ENCODE measurements around the gene C14orf119.

The C14orf119 gene

DNA sequence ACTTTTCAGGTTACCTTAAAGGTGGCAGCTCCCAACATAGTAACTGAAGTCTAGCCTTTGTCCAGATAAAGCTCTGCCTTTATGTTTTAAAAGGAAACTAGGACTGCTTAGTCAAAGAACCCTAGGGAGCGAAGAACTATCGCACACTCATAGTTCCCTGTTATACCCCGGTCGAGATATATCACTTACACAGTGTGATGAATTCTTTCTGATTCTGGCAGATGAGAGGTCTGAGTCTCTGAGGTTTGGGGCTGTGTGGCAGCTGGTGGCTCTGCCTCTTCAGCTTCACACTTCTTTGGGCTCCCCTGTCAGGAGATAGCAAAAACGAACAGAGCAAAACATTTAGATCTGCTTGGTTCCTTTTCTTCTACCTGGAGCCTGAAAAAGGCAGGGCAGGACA, 17.3 kb upstream of the C14orf119 start:
- no peaks in the 10 kb centered on the region for H3K27me3 ChIP-seq (ENCODE audit: control insufficient read depth in 1 of 2, insufficient read depth in 2 of 2, low read length in 2 of 2)
- no peak overlapping the region for H3K27ac ChIP-seq (ENCODE audit: low read depth, low read length)
- H3K9ac ChIP-seq (ENCODE audit: low read length), result no peak overlapping the region
- peaks cover 85% of the 10 kb centered on the region for H3K36me3 ChIP-seq (ENCODE audit: insufficient read depth, low read length)
- H3K9me3 ChIP-seq (ENCODE audit: low read length), result no peaks in the 10 kb centered on the region
- no peak overlapping the region for H3K4me3 ChIP-seq (ENCODE audit: low read depth in 1 of 2, low read length in 2 of 2)
- no peaks in the 10 kb centered on the region for H3K4me1 ChIP-seq (ENCODE audit: insufficient read depth, low read length)

- Histone ChIP-seq H3K9me3 (ENCODE audit: low read length) (no peaks in the 10 kb centered on the region), H3K4me3 (ENCODE audit: low read depth in 1 of 2, low read length in 2 of 2) (no peak overlapping the region), H3K27ac (ENCODE audit: low read depth, low read length) (no peak overlapping the region), H3K9ac (ENCODE audit: low read length) (no peak overlapping the region), H3K27me3 (ENCODE audit: control insufficient read depth in 1 of 2, insufficient read depth in 2 of 2, low read length in 2 of 2) (no peaks in the 10 kb centered on the region), H3K4me1 (ENCODE audit: insufficient read depth, low read length) (no peaks in the 10 kb centered on the region), H3K36me3 (ENCODE audit: insufficient read depth, low read length) (peaks cover 82% of the 10 kb centered on the region)
Measured at GRCh38 chr14:23078692-23079116, 16.6 kb upstream of the C14orf119 start.

DNA sequence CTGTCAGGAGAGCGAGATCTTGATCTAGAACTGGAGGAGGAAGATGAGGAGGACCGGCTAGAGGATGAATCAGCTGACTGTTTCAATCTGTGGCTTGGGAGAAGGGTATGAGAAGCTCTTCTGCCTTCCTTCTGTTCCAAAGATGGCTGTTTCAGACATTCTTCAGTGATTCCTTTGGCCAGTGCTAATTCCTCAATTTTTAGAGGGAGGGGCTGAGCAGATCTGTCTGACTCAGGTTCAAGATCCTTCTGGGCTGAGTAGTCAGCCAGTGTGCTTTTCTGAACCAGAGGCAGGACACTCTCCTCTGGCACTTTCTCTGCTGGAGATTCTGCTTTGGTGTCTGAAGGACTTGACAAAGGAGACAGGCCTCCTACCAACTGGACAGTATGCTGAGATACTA, 15.6 kb upstream of the C14orf119 start:
- Histone ChIP-seq H3K4me1 (ENCODE audit: insufficient read depth, low read length) (no peaks in the 10 kb centered on the region), H3K9ac (ENCODE audit: low read length) (no peak overlapping the region), H3K36me3 (ENCODE audit: insufficient read depth, low read length) (peaks cover 79% of the 10 kb centered on the region), H3K4me3 (ENCODE audit: low read depth in 1 of 2, low read length in 2 of 2) (no peak overlapping the region), H3K27me3 (ENCODE audit: control insufficient read depth in 1 of 2, insufficient read depth in 2 of 2, low read length in 2 of 2) (no peaks in the 10 kb centered on the region), H3K9me3 (ENCODE audit: low read length) (no peaks in the 10 kb centered on the region), H3K27ac (ENCODE audit: low read depth, low read length) (no peak overlapping the region)

DNA sequence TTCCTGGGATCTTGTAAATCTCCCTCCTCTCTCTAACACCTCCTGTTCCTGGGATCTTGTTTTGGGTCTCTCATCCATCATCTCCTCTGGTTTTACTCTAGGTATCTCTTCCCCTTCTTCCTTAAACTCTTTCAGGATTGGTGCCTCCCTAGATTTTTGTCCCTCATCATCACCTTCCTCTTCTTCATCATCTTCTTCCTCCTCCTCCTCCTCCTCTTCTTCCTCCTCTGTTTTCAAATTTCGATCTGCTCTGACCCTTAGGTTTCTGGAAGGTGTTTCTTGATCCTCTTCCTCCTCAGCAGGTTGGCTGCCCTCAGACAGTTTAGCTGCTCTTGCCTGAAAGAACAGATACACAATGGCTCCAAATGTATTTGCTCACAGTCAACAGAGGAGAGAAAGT, 14.8 kb upstream of the C14orf119 start:
- Histone ChIP-seq H3K36me3 (ENCODE audit: insufficient read depth, low read length) (peaks cover 80% of the 10 kb centered on the region), H3K27me3 (ENCODE audit: control insufficient read depth in 1 of 2, insufficient read depth in 2 of 2, low read length in 2 of 2) (no peaks in the 10 kb centered on the region), H3K4me3 (ENCODE audit: low read depth in 1 of 2, low read length in 2 of 2) (no peak overlapping the region), H3K4me1 (ENCODE audit: insufficient read depth, low read length) (no peaks in the 10 kb centered on the region), H3K9ac (ENCODE audit: low read length) (no peak overlapping the region), H3K27ac (ENCODE audit: low read depth, low read length) (no peak overlapping the region), H3K9me3 (ENCODE audit: low read length) (no peaks in the 10 kb centered on the region)

GRCh38 chr14:23085458-23085857, 9.8 kb upstream of the C14orf119 start:
- Histone ChIP-seq H3K4me1 (ENCODE audit: insufficient read depth, low read length) (no peaks in the 10 kb centered on the region), H3K4me3 (ENCODE audit: low read depth in 1 of 2, low read length in 2 of 2) (no peak overlapping the region), H3K27ac (ENCODE audit: low read depth, low read length) (no peak overlapping the region), H3K9me3 (ENCODE audit: low read length) (no peaks in the 10 kb centered on the region), H3K9ac (ENCODE audit: low read length) (no peak overlapping the region), H3K36me3 (ENCODE audit: insufficient read depth, low read length) (peaks cover 80% of the 10 kb centered on the region), H3K27me3 (ENCODE audit: control insufficient read depth in 1 of 2, insufficient read depth in 2 of 2, low read length in 2 of 2) (no peaks in the 10 kb centered on the region)

DNA sequence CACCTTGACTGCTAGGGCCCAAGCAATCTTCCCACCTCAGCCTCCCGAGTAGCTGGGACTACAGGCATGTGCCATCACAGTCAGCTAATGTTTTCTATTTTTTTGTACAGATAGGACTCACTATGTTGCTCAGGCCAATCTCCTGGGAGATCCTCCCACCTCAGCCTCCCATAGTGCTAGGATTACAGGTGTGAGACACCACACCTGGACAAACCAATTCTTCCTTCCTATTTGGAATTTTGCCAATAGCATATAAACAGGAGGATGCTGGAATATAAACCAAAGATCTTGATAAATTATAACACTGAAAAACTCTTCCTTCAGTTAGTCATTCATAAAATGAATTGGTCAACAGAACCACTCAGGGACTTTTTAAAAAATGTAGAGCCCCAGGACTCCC, 8.7 kb upstream of the C14orf119 start:
- Histone ChIP-seq H3K36me3 (ENCODE audit: insufficient read depth, low read length) (peaks cover 79% of the 10 kb centered on the region), H3K27me3 (ENCODE audit: control insufficient read depth in 1 of 2, insufficient read depth in 2 of 2, low read length in 2 of 2) (no peaks in the 10 kb centered on the region), H3K27ac (ENCODE audit: low read depth, low read length) (no peak overlapping the region)

GRCh38 chr14:23089498-23090253, 5.6 kb upstream of the C14orf119 start:
- Histone ChIP-seq H3K9ac (ENCODE audit: low read length) (no peak overlapping the region), H3K9me3 (ENCODE audit: low read length) (no peaks in the 10 kb centered on the region), H3K4me1 (ENCODE audit: insufficient read depth, low read length) (peaks cover 15% of the 10 kb centered on the region), H3K27me3 (ENCODE audit: control insufficient read depth in 1 of 2, insufficient read depth in 2 of 2, low read length in 2 of 2) (no peaks in the 10 kb centered on the region), H3K27ac (ENCODE audit: low read depth, low read length) (no peak overlapping the region), H3K4me3 (ENCODE audit: low read depth in 1 of 2, low read length in 2 of 2) (no peak overlapping the region), H3K36me3 (ENCODE audit: insufficient read depth, low read length) (peaks cover 83% of the 10 kb centered on the region)

More for the DNA sequence above, 8.7 kb upstream of the C14orf119 start:
- Histone ChIP-seq H3K4me1 (ENCODE audit: insufficient read depth, low read length) (no peaks in the 10 kb centered on the region), H3K4me3 (ENCODE audit: low read depth in 1 of 2, low read length in 2 of 2) (no peak overlapping the region), H3K9ac (ENCODE audit: low read length) (no peak overlapping the region), H3K9me3 (ENCODE audit: low read length) (no peaks in the 10 kb centered on the region)

DNA sequence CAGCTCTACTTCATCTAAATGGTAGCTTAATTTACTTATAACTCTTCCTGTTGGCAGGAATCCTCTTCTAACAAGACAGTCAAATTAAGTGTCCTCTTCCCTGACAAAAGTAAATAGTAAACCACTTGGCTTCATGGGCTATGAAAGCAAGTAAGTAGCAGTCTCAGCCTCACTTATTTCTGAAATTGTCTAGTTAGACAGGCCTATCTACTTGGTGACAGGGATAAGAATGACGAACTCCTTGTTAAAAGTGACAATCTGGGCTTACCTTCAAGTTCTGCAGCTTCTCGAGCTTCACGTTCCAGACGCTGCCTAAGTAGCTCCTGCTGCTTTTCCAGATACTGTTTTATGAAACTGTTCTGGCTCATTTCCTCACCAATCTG, 5.1 kb upstream of the C14orf119 start:
- no peaks in the 10 kb centered on the region for H3K27me3 ChIP-seq (ENCODE audit: control insufficient read depth in 1 of 2, insufficient read depth in 2 of 2, low read length in 2 of 2)
- peaks cover 15% of the 10 kb centered on the region for H3K4me1 ChIP-seq (ENCODE audit: insufficient read depth, low read length)
- no peak overlapping the region for H3K4me3 ChIP-seq (ENCODE audit: low read depth in 1 of 2, low read length in 2 of 2)
- H3K27ac ChIP-seq (ENCODE audit: low read depth, low read length), result no peak overlapping the region
- H3K9me3 ChIP-seq (ENCODE audit: low read length), result no peaks in the 10 kb centered on the region
- peaks cover 77% of the 10 kb centered on the region for H3K36me3 ChIP-seq (ENCODE audit: insufficient read depth, low read length)
- H3K9ac ChIP-seq (ENCODE audit: low read length), result no peak overlapping the region

GRCh38 chr14:23091294-23092225, 3.7 kb upstream of the C14orf119 start:
- H3K27ac ChIP-seq (ENCODE audit: low read depth, low read length), result no peak overlapping the region
- H3K9me3 ChIP-seq (ENCODE audit: low read length), result no peaks in the 10 kb centered on the region
- no peak overlapping the region for H3K9ac ChIP-seq (ENCODE audit: low read length)
- peaks cover 64% of the 10 kb centered on the region for H3K36me3 ChIP-seq (ENCODE audit: insufficient read depth, low read length)
- H3K4me1 ChIP-seq (ENCODE audit: insufficient read depth, low read length), result peaks cover 17% of the 10 kb centered on the region
- no peaks in the 10 kb centered on the region for H3K27me3 ChIP-seq (ENCODE audit: control insufficient read depth in 1 of 2, insufficient read depth in 2 of 2, low read length in 2 of 2)
- no peak overlapping the region for H3K4me3 ChIP-seq (ENCODE audit: low read depth in 1 of 2, low read length in 2 of 2)

- Histone ChIP-seq H3K9me3 (ENCODE audit: low read length) (no peaks in the 10 kb centered on the region), H3K27ac (ENCODE audit: low read depth, low read length) (no peak overlapping the region), H3K4me3 (ENCODE audit: low read depth in 1 of 2, low read length in 2 of 2) (peak overlapping the region; percentile 4 to 81), H3K4me1 (ENCODE audit: insufficient read depth, low read length) (peaks cover 28% of the 10 kb centered on the region), H3K36me3 (ENCODE audit: insufficient read depth, low read length) (peaks cover 64% of the 10 kb centered on the region), H3K27me3 (ENCODE audit: control insufficient read depth in 1 of 2, insufficient read depth in 2 of 2, low read length in 2 of 2) (no peaks in the 10 kb centered on the region), H3K9ac (ENCODE audit: low read length) (no peak overlapping the region)
Measured at GRCh38 chr14:23093104-23093503, 2.2 kb upstream of the C14orf119 start.

- Histone ChIP-seq H3K4me3 (ENCODE audit: low read depth in 1 of 2, low read length in 2 of 2) (peak overlapping the region in 1 of 2 donors; percentile 81), H3K9ac (ENCODE audit: low read length) (peak overlapping the region; percentile 80), H3K27ac (ENCODE audit: low read depth, low read length) (no peak overlapping the region), H3K36me3 (ENCODE audit: insufficient read depth, low read length) (peaks cover 64% of the 10 kb centered on the region), H3K4me1 (ENCODE audit: insufficient read depth, low read length) (peaks cover 28% of the 10 kb centered on the region), H3K27me3 (ENCODE audit: control insufficient read depth in 1 of 2, insufficient read depth in 2 of 2, low read length in 2 of 2) (no peaks in the 10 kb centered on the region), H3K9me3 (ENCODE audit: low read length) (no peaks in the 10 kb centered on the region)
Measured at GRCh38 chr14:23093526-23093925, 1.8 kb upstream of the C14orf119 start.
